Measurements from ENCODE around the gene SLC25A43.
"Not testable (repeated sequence)": the region's sequence is repeated elsewhere in the genome, so short reads cannot be mapped to it uniquely, and the experiment has no call there.

Gene SLC25A43

DNA sequence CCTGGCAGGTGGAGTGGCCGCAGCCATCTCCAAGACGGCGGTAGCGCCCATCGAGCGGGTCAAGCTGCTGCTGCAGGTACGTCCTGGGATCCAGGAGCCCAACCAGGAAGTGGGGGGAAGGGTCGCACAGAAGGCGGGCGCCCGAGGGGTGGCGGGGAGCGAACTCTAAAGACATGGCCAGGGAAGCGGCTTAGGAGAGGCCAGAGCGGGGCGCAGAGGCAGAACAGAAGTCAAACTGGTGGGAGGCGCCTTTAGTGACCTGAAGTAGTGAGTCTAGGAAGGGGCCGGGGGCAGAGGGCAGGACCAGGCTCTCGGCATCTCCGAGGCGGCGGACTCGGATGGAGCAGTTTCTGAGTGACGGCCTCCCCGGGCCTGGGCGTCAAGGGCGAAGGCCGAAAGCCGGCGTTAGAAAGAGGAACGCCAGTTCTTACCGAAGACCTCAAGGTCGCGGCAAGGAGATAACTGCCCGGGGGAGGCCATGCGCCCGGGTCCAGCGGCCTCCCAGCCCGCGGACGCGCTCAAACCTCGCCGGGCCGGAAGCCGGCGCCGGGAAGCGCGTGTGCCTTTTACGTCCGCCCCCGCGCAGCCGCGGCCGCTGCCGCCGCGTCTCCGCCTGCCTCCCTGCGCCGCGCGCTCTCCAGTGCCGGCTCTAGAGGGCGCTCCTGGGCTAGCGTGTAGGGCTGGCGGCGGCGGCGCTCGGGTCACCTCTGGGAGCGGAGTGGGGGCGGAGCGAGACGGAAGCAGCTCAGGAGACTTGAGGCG, 69.6 kb downstream of the SLC25A43 start:
- DNase-seq = peak; percentile 80

DNA sequence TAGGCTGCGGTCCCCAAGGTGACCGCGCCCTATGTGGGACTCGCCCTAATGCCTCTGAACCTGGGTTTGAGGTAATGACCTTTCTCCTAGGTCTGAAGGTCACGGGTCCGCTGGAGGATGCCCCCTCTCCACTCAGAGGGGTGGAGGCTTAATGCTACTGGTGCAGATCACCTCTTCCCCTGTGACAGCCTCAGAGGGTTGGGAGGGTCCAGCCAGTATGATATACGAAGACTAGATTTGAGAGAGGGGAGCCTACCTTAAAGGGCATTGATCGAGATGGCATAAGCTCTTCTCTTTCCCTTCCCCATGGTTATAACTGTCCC, 70.1 kb downstream of the SLC25A43 start:
- no peak for DNase-seq

DNA sequence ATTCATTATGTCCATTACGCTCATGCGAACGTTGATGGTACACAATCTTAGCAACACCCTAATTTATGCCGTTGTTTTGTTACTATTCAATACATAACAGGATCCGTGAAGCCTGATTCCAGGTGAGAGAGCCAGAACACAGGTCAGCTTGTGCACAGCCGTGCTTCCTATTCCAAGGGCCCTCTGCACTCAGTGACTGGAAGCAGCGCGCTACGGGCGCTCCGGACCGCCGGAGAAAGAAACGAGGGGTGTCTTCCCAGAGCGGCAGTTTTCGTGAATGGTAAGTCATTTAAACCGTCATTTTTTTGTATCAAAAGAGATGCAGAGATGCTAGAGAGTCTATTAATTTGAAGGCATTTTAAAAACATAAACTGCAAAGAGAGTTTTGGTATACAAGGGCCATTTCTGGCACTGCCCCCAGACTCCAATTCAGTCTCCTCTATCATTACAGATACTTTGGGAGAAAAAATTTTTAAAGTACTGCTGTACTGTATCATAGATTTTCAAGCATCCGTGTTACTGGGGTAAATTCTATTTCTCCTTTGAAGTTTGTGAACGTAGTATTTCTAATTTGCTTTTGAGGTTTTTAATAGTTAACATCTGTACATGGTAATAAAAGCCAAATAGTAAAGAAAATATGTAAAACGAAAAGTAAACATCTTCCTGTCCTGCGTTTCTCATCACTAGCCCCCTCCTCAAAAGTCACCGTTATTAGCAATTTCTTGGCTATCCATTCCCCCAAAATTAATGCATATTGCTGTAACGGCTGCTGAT, 75.7 kb downstream of the SLC25A43 start:
- DNase-seq = no peak

DNA sequence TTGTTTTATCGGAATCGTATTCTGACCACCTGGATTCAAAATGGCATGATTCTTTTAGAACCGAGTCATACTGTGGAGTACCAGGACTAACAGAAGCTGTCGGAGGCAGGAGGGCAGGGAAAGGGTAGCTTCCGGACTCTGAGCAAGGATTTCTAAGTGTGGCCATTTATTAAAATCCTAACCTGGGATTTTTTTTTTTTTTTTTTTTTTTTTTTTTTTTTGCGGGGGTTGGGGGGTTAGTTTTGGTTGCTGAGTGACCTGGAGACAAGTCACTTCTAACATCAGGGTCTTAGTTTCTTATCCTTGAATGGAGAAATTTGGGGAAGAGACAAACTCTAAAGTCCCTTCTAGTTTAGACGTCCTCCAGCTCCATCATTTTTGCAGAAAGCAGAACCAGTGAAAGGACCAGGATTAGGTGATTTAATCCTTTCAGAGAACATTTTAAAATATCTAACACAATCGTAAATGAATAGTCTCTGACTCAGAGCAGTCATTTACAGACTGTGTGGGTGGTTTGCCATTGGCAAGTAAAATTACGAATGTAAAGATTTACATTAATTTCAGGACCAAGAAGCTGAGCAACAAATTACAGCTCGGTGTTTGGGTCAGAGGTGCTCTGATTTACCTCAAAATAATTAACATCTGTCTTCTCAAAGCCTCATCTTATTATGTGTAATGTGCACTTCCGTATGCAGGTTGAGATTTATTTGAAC, 76.4 kb downstream of the SLC25A43 start:
- DNase-seq = no peak

DNA sequence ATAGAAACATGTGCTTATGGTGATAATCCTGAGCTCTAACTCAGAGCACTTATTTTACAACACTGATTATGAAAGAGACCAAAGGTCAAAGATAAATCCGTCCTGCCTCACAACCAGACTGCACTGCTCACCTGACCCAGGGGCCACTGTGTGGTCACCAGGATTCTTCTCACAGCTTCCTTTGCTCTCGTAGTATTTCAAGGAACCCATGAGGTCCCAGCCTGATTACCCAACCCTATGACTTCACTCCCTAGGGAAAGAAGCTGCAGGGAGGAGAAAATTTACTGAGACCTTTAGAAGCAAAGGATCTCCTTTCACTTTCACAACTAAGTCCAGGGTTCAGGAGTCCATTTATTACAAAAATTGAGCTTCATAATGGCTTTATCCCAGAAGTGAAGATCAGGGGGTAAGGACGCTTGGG, 78.7 kb downstream of the SLC25A43 start:
- DNase-seq = no peak

DNA sequence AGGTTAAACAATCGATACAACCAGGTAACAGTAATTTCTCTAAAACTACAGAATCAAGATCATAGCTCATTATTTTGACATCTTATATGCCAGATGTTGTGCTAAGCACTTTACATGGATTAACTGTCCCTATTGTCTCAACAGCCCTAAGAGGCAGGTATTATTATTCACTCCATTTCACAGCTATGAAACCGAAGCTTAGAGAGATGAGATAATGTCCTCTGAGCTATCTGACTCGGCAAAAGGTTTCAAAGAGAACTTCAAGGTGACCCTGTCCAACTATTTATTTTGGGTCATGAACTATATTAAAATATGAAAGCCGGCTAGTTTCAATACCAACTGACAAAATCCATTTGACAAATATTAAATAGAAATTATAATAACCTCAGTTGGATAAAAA, 79.4 kb downstream of the SLC25A43 start:
- no peak for DNase-seq

GRCh38 chrX:119479845-119480244, 80.7 kb downstream of the SLC25A43 start:
- no peak for DNase-seq

DNA sequence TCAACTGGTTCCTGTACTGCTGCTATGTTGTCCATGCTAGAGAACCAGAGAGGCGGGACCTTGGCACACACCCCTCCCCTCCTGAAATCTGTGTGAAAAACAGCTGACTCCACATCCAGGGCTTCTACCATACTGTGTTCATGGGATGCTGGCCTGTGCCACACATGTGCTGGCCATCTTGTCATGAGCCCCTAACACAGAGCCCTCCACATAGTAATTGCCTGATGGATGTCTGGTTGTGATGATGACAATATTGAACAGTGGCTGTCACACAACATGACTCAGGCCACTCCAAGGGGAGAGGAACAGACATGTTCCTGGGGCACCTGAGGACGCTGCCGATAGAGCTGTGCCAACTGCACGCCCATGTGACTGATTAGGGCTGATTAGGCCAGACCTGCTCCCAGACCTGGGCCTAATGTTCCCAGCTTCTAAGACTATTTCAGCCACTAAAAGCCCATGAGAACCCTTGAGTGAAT, 82.2 kb downstream of the SLC25A43 start:
- DNase-seq = no peak

DNA sequence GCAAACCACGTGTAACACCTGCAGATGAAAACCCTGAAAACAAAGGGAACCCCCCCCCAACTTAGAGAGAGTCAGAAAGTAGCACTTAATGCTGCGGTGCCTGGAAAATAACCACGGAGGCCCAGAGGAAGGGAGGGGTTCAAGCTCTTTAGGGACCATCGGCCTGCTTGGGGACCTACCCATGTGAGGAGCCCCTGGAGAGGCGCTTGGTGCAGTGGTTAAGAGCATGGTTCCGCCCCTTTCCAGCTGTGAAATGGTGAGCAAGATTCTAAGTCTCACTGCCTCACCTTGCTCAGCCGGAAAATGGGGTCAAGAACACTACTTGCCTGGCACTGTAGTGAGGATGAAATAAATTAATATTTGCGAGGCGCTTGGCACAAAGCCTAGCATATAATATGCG, 82.9 kb downstream of the SLC25A43 start:
- no peak for DNase-seq

DNA sequence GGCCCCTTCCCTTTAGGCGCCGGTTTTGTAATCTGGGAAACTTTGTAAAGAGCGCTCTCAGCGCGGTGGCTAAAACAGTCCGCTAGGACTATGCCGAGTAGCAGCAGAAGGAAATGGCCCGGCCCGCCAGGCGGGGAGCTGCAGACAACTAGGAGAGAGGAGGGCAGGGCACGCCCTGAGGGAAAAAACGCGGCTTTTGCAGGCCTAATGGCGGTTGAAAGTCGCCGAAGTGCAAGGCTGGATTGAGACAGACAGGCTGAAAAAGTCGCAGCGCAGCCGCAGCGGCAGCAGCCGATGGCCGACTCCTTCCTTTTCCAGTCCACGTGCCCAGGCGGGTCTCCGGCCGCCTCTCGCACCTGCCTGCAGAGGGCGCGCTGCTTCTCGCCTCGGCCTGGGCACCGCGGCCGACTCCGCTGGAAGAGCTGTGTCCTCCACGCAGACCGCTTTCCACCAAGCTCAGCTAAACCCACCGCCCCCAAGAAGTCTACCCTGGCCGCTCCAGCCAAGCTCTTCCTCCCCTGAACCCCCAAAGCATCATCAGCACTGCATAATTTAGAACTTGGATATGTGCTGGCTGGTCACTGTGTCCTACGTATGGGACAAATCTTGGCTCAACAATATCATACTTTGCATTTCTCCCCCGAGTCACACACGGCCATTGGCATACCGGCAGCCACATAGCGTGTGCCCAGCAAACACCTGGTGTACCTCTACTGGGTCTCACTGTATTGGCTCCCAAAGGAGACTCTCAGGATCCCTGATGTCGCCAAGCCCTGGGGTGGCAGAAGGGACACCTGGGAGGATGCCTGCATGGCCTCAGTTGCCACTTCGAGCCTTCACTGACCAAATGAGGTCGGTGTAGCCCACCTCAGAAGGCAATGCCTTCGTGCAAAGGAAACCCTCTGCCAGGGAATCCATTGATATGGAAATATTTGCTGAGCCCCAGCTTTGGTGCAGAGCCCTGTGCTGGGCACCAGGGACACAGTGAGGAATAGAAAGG, 83.6 kb downstream of the SLC25A43 start:
- DNase-seq = peak; percentile 46

GRCh38 chrX:119486745-119487144, 87.6 kb downstream of the SLC25A43 start:
- no peak for DNase-seq

- DNase-seq = not testable (repeated sequence)
Observed at GRCh38 chrX:119487766-119488165, 88.6 kb downstream of the SLC25A43 start.

- DNase-seq = peak; percentile 11
Observed at GRCh38 chrX:119488749-119489148, 89.6 kb downstream of the SLC25A43 start.

- DNase-seq = no peak
Observed at GRCh38 chrX:119489212-119490074, 90.3 kb downstream of the SLC25A43 start.

DNA sequence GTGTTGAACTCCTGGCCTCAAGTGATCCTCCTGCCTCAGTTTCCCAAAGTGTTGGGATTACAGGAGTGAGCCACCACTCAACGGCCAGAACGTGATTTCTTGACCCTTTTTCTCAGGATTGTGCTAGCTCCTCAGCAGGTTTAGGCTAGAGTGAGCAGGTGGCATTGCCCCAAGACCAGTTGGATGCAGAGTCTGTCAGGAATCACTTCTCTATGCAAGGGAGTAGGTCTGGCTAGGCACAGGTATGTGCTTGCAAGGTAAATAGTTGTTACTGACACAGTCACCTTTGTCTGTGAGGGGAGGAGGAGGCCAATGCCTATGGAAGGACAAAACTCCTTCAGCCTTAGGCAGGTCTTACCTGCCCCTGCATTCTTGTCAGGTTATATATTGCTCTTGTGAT, 93.3 kb downstream of the SLC25A43 start:
- DNase-seq = no peak

DNA sequence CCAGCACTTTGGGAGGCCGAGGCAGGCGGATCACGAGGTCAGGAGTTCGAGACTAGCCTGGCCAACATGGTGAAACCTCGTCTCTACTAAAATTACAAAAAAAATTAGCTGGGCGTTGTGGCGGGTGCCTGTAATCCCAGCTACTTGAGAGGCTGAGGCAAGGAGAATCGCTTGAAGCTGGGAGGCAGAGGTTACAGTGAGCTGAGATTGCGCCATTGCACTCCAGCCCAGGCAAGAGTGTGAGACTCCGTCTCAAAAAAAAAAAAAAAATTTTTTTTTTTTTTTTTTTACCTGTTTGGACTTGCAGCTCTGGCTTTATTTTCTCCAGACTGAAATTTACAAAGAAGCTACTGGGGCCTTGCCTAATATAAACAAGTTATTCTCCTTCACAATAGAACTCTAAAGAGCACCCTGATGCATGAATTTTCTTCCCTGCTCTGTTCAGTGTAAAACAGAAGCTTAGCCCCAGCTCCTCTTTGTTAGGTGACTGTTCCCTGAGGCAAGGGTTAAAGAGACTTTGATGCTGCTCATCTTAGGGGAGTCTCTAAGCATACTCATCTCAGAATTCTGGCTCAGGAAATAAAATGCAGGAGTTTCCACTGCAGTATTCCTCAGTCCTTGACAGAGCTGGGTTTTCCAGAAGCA, 94.8 kb downstream of the SLC25A43 start:
- DNase-seq = not testable (repeated sequence)

DNA sequence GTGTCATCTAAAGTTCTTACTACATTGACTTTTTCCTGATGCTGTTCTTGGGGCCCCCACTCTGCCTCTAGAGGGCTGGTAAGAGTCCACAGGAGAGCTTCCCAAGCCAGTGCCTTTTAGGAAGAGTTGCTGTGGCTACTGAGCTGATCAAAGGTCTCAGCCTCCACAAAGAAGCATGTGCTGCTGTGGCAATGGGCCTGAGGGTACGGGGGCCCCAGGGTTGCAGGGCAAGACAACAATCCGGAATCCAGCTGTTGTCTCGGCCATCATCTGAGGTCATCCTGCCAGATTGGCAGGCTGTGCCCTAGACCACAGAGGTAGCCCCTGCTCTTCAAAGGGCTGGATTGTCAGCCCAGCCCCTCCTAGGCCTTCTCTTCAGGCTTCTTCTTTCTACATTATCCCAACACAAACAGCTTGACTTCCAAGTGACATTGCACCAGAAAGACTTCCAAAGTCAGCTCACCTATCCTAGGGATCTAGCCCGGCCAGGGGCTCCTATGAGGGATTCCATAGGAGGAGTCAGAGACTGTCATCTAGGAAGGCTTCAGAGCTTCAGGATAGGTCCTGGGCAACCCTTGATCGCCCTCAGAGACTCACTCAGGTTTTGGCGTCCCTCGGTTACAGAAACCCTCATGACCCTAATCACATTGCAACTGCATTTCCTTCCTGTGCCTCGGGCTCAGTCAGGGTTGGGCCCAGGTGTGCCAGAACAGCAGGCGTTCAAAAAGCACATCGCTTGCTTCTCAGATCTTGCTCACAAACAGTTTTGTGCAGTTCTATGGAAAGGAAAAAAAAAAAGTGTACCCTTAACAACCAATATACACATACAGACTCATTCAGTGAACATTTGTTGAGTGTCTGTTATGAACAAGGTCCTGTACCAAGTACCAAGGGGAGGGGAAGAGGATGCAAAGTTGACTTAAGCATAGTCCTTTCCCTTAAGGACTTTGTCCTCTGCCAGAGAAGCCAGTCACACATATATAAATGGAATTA, 96.9 kb downstream of the SLC25A43 start:
- DNase-seq = no peak

- no peak for DNase-seq
Observed at GRCh38 chrX:119497185-119497584, 98.0 kb downstream of the SLC25A43 start.

DNA sequence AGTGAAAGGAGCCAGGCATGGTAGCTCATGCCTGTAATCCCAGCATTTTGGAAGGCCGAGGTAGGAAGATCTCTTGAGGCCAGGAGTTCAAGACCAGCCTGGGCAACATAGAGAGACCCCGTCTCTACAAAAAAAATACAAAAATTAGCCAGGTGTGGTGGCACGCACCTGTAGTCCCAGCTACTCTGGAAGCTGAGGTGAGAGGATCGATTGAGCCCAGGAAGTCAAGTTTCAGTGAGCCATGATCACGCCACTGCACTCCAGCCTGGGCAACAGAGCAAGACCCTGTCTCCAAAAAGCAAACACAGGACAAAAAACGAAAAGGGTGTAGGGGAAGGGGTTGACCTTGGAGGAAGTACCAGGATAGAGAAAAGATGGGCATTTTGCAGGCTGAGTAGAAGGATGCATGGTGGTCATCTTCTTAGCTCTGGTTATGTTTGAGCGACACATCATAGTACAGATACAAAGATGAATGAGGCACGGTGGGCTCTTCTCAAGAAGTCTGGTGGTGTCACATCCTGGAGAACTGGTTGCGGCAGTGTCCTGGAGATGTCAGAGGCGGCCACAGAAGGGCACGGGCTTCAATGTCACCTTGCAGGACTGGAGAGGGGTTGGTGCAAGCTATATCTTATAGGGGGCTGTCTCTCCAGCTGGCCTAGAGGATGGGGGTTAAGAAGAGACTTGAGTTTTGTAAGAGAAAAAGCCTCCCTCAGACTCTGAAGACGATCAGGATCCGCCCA, 101.1 kb downstream of the SLC25A43 start:
- no peak for DNase-seq
